Activated B cell treated with CpG ODN at 0.5 μM for 24 hours (primary cell): ENCODE measurements around the gene PLEKHA1. TPM values are rescaled to one million over a fixed set of nuclear protein-coding genes. Genes with fewer than 3 reads are reported as not detected.

Source experiments
- ATAC-seq: fragments of 200-7000 bp; cut with Tn5 transposase; one replicate; pipeline ENCODE4 v1.10.0; 2021; ENCODE audit warnings: low read depth, mild to moderate bottlenecking, moderate library complexity
- CTCF ChIA-PET: fragments of 350-600 bp; sonication (Branson Sonifier 250); formaldehyde crosslinking; loops from one replicate; lab custom pipeline; 2021; ENCODE audit warnings: antibody characterized with exemption; lab: Charles Lee
- POLR2A ChIA-PET: fragments of 350-600 bp; sonication (Branson Sonifier 250); formaldehyde crosslinking; loops from one replicate; lab custom pipeline; 2021; ENCODE audit warnings: antibody characterized with exemption; lab: Charles Lee
- DNase-seq: peaks from one replicate; pipeline ENCODE4 v3.0.0; 2022
- H3K27ac Mint-ChIP-seq: one replicate; pipeline ENCODE4 v1.8.0; 2020; ENCODE audit warnings: mixed read lengths
- H3K27me3 Mint-ChIP-seq: one replicate; pipeline ENCODE4 v1.8.0; 2021; ENCODE audit warnings: mixed read lengths
- H3K36me3 Mint-ChIP-seq: one replicate; pipeline ENCODE4 v1.8.0; 2021; ENCODE audit warnings: low read depth, mixed read lengths
- H3K4me1 Mint-ChIP-seq: one replicate; pipeline ENCODE4 v1.8.0; 2021; ENCODE audit warnings: mixed read lengths
- H3K4me3 Mint-ChIP-seq: one replicate; pipeline ENCODE4 v1.8.0; 2020; ENCODE audit warnings: mild to moderate bottlenecking, mixed read lengths
- H3K9me3 Mint-ChIP-seq: one replicate; pipeline ENCODE4 v1.8.0; 2020; ENCODE audit warnings: mixed read lengths
- intact Hi-C: fragments of 100-400 bp; cut with micrococcal nuclease; formaldehyde crosslinking; loops from one replicate; pipeline ENCODE4 v1.15.1; 2024
- total RNA-seq: library from RNA; stranded (reverse); gene quantifications from 2 replicates; pipeline ENCODE4 v1.2.3, GENCODE V29; 2022
- TF ChIP-seq, protein P1 (sequence below): fragments of 200-600 bp; IDR thresholded peaks from one replicate; pipeline ENCODE4 v1.8.0; 2022; ENCODE audit warnings: antibody characterized with exemption, mild to moderate bottlenecking

The PLEKHA1 gene
- total RNA-seq, 1 donor from 2014 or later: 12.8 TPM

DNA sequence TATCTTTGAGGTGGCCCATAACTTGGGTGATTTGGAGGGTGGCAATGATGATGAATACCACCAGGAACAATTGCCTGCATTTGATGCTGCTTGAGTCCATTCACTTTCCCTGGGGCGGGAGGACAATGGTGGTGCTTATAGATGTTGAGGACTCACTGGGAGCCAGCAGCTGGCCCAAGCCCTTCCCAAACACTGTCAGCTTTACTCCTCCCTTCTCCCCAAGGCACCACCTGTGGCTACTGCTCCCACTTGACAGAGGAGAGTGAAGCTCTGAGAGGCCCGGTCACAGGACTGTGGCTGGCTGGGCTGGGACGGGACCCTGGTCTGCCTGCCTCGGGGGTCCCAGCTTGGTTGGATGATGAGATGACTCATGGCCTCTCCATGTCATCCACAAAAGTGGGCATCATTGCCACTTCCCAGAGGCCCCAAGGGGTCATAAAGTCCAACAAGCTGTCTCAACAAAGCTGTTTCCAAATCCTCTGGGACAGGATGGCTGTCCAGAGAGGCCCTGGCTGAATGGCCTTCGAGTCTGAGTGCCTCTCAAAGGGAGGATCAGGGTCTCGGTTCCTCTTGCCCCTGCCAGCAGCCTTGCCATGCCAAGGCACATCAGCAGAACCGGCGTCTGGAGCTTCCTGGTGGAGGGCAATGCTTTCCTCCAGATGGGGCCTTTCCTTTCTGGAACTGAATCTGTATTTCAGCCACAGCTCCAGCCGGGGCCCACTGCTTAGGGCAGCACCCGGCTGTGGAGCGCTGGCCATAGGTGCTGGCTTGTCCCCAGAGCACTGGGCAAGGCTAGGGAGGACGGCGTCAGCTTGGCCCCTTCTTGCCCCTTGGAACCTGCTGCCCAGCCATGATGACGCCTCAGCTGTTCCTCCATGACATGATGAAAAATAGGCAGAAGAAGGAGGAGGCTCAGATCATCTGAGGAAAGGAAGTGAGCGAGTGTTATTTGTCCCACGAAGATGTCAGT lies 47.0 kb upstream of the PLEKHA1 start:
- POLR2A ChIA-PET: no interaction called here
- Mint-ChIP-seq H3K4me1 (peaks cover 17% of the 10 kb centered on the region), H3K9me3 (no peaks in the 10 kb centered on the region), H3K36me3 (no peaks in the 10 kb centered on the region), H3K27ac (no peak overlapping the region), H3K4me3 (no peak overlapping the region), H3K27me3 (peaks cover 48% of the 10 kb centered on the region)
- ATAC-seq: no peak
- TF ChIP-seq, protein P1, sequence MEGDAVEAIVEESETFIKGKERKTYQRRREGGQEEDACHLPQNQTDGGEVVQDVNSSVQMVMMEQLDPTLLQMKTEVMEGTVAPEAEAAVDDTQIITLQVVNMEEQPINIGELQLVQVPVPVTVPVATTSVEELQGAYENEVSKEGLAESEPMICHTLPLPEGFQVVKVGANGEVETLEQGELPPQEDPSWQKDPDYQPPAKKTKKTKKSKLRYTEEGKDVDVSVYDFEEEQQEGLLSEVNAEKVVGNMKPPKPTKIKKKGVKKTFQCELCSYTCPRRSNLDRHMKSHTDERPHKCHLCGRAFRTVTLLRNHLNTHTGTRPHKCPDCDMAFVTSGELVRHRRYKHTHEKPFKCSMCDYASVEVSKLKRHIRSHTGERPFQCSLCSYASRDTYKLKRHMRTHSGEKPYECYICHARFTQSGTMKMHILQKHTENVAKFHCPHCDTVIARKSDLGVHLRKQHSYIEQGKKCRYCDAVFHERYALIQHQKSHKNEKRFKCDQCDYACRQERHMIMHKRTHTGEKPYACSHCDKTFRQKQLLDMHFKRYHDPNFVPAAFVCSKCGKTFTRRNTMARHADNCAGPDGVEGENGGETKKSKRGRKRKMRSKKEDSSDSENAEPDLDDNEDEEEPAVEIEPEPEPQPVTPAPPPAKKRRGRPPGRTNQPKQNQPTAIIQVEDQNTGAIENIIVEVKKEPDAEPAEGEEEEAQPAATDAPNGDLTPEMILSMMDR: no peak
- no peak for DNase-seq
- intact Hi-C loops: no loop called here
- CTCF ChIA-PET: interaction anchor here (1.1 kb wide), 1 partner anchor 15 kb away, joined by 4 read pairs; no protein-coding TSS in a partner anchor

DNA sequence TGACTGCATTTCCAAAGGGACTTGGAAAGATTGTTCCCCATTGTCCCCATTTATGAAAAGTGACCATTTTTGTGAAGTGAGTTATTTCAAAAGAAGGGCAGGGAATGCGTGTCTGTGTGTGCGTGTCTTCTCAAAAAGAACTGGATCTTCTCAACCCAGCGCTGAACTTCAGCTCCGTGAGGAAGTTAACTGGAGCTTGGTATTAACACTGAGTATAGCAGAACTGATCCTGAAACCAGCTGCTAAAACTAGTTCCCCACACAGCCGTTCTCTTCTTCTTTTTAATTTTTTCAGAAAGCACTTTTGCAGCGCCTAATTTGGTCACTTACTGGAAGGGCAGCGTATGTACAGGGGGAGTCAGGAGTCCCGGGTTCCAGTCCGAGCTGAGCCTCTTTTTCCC lies 45.8 kb upstream of the PLEKHA1 start:
- intact Hi-C loops: no loop called here
- H3K4me1 Mint-ChIP-seq: peaks cover 17% of the 10 kb centered on the region
- TF ChIP-seq, protein P1: no peak
- ATAC-seq: no peak
- no peak overlapping the region for H3K27ac Mint-ChIP-seq
- H3K4me3 Mint-ChIP-seq: no peak overlapping the region
- POLR2A ChIA-PET: no interaction called here
- H3K9me3 Mint-ChIP-seq: no peaks in the 10 kb centered on the region
- H3K36me3 Mint-ChIP-seq: no peaks in the 10 kb centered on the region
- CTCF ChIA-PET: no interaction called here
- H3K27me3 Mint-ChIP-seq: peaks cover 43% of the 10 kb centered on the region
- no peak for DNase-seq

DNA sequence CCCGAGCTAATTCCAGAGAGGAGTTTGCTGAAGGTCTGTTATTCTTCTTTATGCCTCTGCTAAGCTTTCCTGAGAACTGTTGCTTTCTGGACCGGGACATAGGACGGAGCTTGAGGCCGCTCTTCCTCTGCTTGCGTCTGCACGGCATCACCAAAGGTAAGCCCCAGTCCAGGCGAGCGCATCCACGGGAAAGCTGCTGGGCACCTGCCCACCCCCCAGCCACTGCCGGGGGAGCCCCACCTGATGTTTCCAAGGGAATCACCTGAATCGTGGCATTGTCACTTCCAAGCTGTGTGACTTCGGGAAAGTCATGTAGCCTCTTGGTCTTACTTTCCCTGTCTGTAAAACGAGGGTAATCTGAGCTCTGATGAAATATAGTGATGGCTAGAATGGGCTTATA lies 45.1 kb upstream of the PLEKHA1 start:
- ATAC-seq (no peak), DNase-seq (no peak)
- Mint-ChIP-seq H3K36me3 (no peaks in the 10 kb centered on the region), H3K27me3 (peaks cover 38% of the 10 kb centered on the region), H3K9me3 (no peaks in the 10 kb centered on the region), H3K4me1 (peaks cover 17% of the 10 kb centered on the region), H3K27ac (no peak overlapping the region), H3K4me3 (no peak overlapping the region)
- intact Hi-C loops: no loop called here
- ChIA-PET CTCF (no interaction called here), POLR2A (no interaction called here)
- TF ChIP-seq, protein P1: no peak

DNA sequence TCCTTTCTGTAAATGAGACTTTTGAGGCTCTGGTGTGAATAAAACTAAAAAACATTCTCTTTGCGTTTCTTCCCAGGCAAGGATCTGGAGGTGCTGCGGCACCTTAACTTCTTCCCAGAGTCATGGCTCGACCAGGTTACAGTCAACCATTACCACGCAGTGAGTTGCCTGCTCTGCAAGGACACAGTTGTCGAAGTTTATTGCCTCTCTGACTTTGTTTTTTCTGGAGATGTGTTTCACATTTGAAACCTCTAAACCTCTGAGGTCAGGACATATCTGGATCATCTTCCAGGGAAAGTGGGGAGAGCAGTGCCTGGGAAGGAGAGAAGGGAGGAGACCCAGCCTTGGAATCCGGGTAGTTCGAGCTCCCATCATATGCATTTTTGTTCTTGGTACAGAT lies 43.4 kb upstream of the PLEKHA1 start:
- Mint-ChIP-seq H3K4me1 (peaks cover 16% of the 10 kb centered on the region), H3K36me3 (no peaks in the 10 kb centered on the region), H3K27me3 (peaks cover 34% of the 10 kb centered on the region), H3K27ac (no peak overlapping the region), H3K4me3 (no peak overlapping the region), H3K9me3 (no peaks in the 10 kb centered on the region)
- POLR2A ChIA-PET: no interaction called here
- ATAC-seq (no peak), DNase-seq (no peak)
- TF ChIP-seq, protein P1: no peak
- intact Hi-C loops: no loop called here
- CTCF ChIA-PET: no interaction called here

DNA sequence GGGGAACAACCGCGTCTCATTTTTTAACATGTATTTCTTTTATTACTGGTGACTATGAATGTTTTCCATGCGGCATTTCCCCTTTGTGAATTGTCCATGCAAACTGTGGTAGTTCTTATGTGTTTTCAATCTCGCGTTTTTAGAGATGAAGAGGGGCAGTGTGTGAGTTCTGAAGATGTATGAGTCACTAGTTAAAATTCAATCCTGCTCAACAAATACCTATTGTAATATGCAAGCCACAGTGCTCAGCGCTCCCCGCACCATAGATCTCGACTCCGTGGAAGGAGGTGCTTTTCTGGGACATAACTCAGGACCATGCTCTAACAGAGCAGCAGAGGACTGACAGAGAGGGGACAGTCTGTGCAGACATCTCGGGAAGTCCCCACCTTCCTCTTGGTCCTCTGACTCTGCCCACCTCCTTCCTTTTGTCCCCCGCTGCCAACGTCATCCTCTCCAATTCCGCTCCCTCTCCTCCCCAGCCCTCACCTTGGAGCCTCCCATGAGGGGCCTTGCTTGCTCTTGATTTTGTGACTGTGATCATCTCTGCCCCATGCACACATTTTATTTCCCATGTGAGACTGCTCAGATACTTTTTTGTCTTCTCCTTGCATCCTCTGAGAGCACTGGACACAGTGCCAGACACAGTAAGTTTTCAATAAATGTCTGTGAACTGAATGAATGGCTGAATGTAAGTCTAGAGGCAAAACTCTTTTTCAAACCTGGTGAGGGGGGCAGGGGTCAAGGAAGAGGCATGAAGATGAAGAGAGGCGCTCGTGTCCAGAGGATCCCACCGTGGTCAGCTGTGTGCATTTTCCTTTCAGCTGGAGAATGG lies 42.7 kb upstream of the PLEKHA1 start:
- Mint-ChIP-seq H3K4me3 (no peak overlapping the region), H3K4me1 (peaks cover 9% of the 10 kb centered on the region), H3K27me3 (peaks cover 37% of the 10 kb centered on the region), H3K27ac (no peak overlapping the region), H3K9me3 (no peaks in the 10 kb centered on the region), H3K36me3 (no peaks in the 10 kb centered on the region)
- no peak for DNase-seq
- TF ChIP-seq, protein P1: no peak
- intact Hi-C loops: no loop called here
- no peak for ATAC-seq
- ChIA-PET POLR2A (no interaction called here), CTCF (no interaction called here)
